Measurements from ENCODE around the gene IRAK1. TPM values are rescaled to one million over a fixed set of nuclear protein-coding genes. Genes with fewer than 3 reads are reported as not detected.

IRAK1 gene
- total RNA-seq, 1 donor from 2014 or later = 105 TPM

DNA sequence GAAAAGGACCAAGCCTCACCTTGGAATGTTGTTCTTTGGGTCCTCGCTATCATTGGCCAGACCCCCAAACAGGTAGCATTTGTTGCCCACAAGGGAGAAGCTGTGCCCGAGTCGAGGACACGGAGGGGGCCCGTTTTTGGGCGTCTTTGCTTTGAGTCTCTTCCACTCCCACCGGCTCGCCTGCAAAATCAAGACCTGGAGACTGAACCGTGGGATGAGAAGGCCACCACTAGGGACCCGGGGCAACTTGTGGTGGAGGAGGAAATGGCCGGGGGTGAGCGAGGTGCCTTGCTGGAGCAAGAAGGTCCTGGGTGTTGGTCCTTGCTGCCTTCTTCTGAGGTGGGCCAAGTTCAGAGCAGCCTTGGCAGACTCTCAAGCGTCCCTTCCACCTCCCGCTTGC is 55.6 kb downstream of the IRAK1 start:
- Histone ChIP-seq H3K4me3 (no peak overlapping the region), H3K36me3 (peaks cover 46 to 52% of the 10 kb centered on the region in 2 donors), H3K27me3 (no peaks in the 10 kb centered on the region), H3K4me1 (peaks cover 10 to 18% of the 10 kb centered on the region in 2 donors), H3K27ac (no peak overlapping the region), H3K9me3 (no peaks in the 10 kb centered on the region)
- DNase-seq (ENCODE audit: low spot score in 2 of 2) = no peak
- intact Hi-C loops (cut with DNase I) = no loop called here
- TF ChIP-seq CTCF (IDR thresholded peaks at IDR 0.05) = no peak

DNA sequence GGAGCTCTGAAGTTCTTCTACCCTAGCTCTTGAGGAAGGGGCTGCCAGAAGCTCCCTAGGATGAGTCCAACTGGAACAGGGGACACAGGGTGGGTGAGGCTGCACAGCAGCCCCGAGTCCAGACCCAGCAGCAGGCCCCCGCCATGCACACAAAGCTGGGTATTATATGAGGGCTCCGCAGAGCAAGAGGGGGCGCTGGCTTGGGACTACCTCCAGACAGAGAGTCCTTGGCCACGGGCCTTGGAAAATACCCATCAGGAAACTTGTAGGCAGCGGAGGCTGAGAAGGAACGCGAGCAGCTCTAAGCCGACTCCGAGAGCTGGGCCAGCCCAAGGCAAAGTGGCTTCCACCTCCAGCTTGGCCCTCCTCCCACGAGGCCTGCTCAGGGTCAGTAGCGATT is 56.2 kb downstream of the IRAK1 start:
- Histone ChIP-seq H3K4me3 (no peak overlapping the region), H3K4me1 (peaks cover 10 to 14% of the 10 kb centered on the region in 2 donors), H3K27ac (no peak overlapping the region), H3K9me3 (no peaks in the 10 kb centered on the region), H3K27me3 (no peaks in the 10 kb centered on the region), H3K36me3 (peaks cover 51 to 58% of the 10 kb centered on the region in 2 donors)
- intact Hi-C loops (cut with DNase I) = no loop called here
- DNase-seq (ENCODE audit: low spot score in 2 of 2) = no peak
- no peak for TF ChIP-seq CTCF (IDR thresholded peaks at IDR 0.05)

DNA sequence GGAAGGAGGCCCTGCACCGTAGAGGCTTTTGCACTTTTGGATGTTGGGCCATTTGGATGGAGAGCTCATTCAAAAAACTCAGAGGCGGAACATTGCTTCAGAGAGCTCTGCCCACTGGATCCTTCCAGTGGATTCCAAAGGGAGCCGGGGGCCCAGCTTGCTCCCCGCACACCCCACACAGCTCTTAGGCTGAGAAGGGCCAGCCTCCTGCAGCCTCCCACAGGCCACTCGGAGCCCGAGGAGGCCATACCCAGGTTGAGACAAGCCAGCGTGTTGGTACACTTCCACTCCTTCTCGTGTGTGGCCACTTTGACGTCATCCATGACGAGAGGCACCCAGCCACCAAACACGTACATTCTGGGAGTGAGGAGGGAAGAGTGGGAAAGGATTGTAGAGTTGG is 58.4 kb downstream of the IRAK1 start:
- no peak overlapping the region for H3K4me3 ChIP-seq
- no peaks in the 10 kb centered on the region for H3K27me3 ChIP-seq
- intact Hi-C loops (cut with DNase I) = no loop called here
- peaks cover 68 to 80% of the 10 kb centered on the region in 2 donors for H3K36me3 ChIP-seq
- H3K9me3 ChIP-seq = no peaks in the 10 kb centered on the region
- H3K27ac ChIP-seq = no peak overlapping the region
- peaks cover 0 to 5% of the 10 kb centered on the region in 2 donors for H3K4me1 ChIP-seq
- DNase-seq (ENCODE audit: low spot score in 2 of 2) = no peak
- TF ChIP-seq CTCF (IDR thresholded peaks at IDR 0.05) = no peak

DNA sequence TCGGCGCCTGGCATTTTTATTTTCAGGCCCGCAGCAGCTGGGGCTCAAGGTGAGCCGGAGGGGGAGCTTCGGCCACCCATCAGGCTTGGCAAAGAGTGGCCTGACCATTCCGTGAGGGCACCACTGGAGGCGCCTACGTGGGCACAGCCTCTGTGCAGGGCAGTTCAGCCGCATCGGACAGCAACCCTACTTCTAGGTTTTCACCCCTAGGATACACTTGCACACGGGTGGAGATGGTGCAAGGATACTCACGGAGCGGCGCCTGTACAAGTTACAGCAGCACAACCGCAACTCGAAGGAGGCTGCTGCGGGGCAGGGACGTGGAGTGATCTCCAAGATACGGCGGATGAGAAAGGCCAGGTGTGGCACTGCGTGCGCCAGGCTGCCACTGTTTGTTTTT is 58.9 kb downstream of the IRAK1 start:
- peaks cover 0 to 2% of the 10 kb centered on the region in 2 donors for H3K4me1 ChIP-seq

More for the DNA sequence above, 58.9 kb downstream of the IRAK1 start:
- peaks cover 72 to 86% of the 10 kb centered on the region in 2 donors for H3K36me3 ChIP-seq
- intact Hi-C loops (cut with DNase I) = no loop called here
- H3K9me3 ChIP-seq = no peaks in the 10 kb centered on the region
- H3K4me3 ChIP-seq = no peak overlapping the region
- H3K27me3 ChIP-seq = no peaks in the 10 kb centered on the region
- no peak for TF ChIP-seq CTCF (IDR thresholded peaks at IDR 0.05)
- DNase-seq (ENCODE audit: low spot score in 2 of 2) = no peak
- H3K27ac ChIP-seq = no peak overlapping the region

Other genes starting within 250 kb of the IRAK1 start
- 4.5 TPM for gene SRPK3, start 238.9 kb downstream of the IRAK1 start, total RNA-seq
- gene IDH3G, start 225.5 kb downstream of the IRAK1 start, total RNA-seq = 351 TPM
- 331 TPM for gene SSR4, start 225.2 kb downstream of the IRAK1 start, total RNA-seq
- 23.2 TPM for gene PDZD4, start 189.4 kb downstream of the IRAK1 start, total RNA-seq
- 25.8 TPM for gene L1CAM, start 133.7 kb downstream of the IRAK1 start, total RNA-seq
- gene AVPR2, start 115.2 kb downstream of the IRAK1 start, total RNA-seq = 4.8 TPM
- gene ARHGAP4, start 93.6 kb downstream of the IRAK1 start, total RNA-seq = 94.3 TPM
- gene NAA10, start 84.9 kb downstream of the IRAK1 start, total RNA-seq = 155 TPM
- gene RENBP, start 75.3 kb downstream of the IRAK1 start, total RNA-seq = 15.5 TPM
- gene HCFC1, start 48.1 kb downstream of the IRAK1 start, total RNA-seq = 91.4 TPM
- gene TMEM187, start 47.1 kb downstream of the IRAK1 start, total RNA-seq = 4.4 TPM
- gene MECP2, start 77.8 kb upstream of the IRAK1 start, total RNA-seq = 65.7 TPM
- not detected for gene OPN1LW, start 124.3 kb upstream of the IRAK1 start, total RNA-seq
- not detected for gene OPN1MW, start 162.7 kb upstream of the IRAK1 start, total RNA-seq
- gene OPN1MW2, start 199.9 kb upstream of the IRAK1 start, total RNA-seq = not detected
- gene OPN1MW3, start 237.7 kb upstream of the IRAK1 start, total RNA-seq = not detected

Data from ascending aorta (tissue), 2 donors.